Esophagus squamous epithelium (tissue), 5 donors: Measurements from ENCODE around the gene HS1BP3. TPM values are rescaled to one million over a fixed set of nuclear protein-coding genes. Genes with fewer than 3 reads are reported as not detected.

ENCODE experiments used
- DNase-seq: peaks from one replicate; lab custom pipeline; 2025; lab: John Stamatoyannopoulos, UW
- H3K27ac ChIP-seq, 4 donors: fragments of 200-600 bp; sonication (generic); one replicate each; pipeline ENCODE4 v1.5.1; 2016 to 2019; ENCODE audit warnings: mild to moderate bottlenecking in 1 of 4
- H3K27me3 ChIP-seq, 4 donors: fragments of 200-600 bp; sonication (generic); 1 replicate in 3 of 4; 2 replicates in 1 of 4; pipeline versions ENCODE4 v1.5.1 to v1.6.0; 2017 to 2021; ENCODE audit warnings: antibody characterized with exemption in 1 of 4
- H3K36me3 ChIP-seq, 3 donors: fragments of 200-600 bp; sonication (generic); one replicate each; pipeline ENCODE4 v1.5.1; 2016 to 2019
- H3K4me1 ChIP-seq, 3 donors: fragments of 200-600 bp; sonication (generic); one replicate each; pipeline ENCODE4 v1.5.1; 2017 to 2019
- H3K4me3 ChIP-seq, 4 donors: fragments of 200-600 bp; sonication (generic); 1 replicate in 3 of 4; 2 replicates in 1 of 4; pipeline ENCODE4 v1.5.1; 2016 to 2019; ENCODE audit warnings: mild to moderate bottlenecking in 2 of 4, moderate library complexity in 1 of 4
- H3K9me3 ChIP-seq, 3 donors: fragments of 200-600 bp; sonication (generic); one replicate each; pipeline ENCODE4 v1.5.1; 2016 to 2019
- POLR2A ChIP-seq, 4 donors: fragments of 450-650 bp; IDR thresholded peaks; one replicate each; pipeline ENCODE4 v1.6.1; 2017; ENCODE audit warnings: antibody characterized with exemption in 4 of 4, mild to moderate bottlenecking in 4 of 4, moderate library complexity in 3 of 4
- WGBS, 2 donors: methylation state at CpG; one replicate each; pipeline ENCODE4 v1.1.5; 2018; 5-methylcytosine and 5-hydroxymethylcytosine counted together
- intact Hi-C: fragments of 100-400 bp; cut with DNase I; formaldehyde crosslinking; loops from one replicate; pipeline ENCODE4 v1.15.0; 2022
- total RNA-seq, 4 donors: library from RNA; depleted of rRNA; stranded (reverse); fragments of >200 nt; gene quantifications; one replicate each; pipeline ENCODE4 v1.1.0, GENCODE V29; 2016
- TF ChIP-seq, protein P1 (sequence below), 6 experiments: fragments of 450-650 bp in 4 of 6; fragments of 200-600 bp in 2 of 6; sonication (generic) in 2 of 6; IDR thresholded peaks; one replicate each; pipeline ENCODE4 v1.5.1; 2016 to 2019; ENCODE audit warnings: antibody characterized with exemption in 6 of 6, mild to moderate bottlenecking in 4 of 6, moderate library complexity in 4 of 6
- donor health status: DM: yes; HTN: yes; CAD: no.

Gene HS1BP3
- total RNA-seq, 4 donors from 2014 or later: 7.9 to 22.1 (median 16.9) TPM

GRCh38 chr2:20604401-20604911 lies 46.4 kb downstream of the HS1BP3 start:
- Histone ChIP-seq H3K27ac (peak overlapping the region; percentile 5 to 81 (median 68)), H3K36me3 (no peaks in the 10 kb centered on the region), H3K4me1 (peaks cover 12 to 48% (median 28%) of the 10 kb centered on the region in 3 donors), H3K9me3 (no peaks in the 10 kb centered on the region), H3K4me3 (no peak overlapping the region), H3K27me3 (no peaks in the 10 kb centered on the region)
- 27 to 41% methylated on average over 3 to 7 of the region's 7 CpGs for WGBS, 2 donors
- intact Hi-C loops: no loop called here
- DNase-seq: no peak
- TF ChIP-seq POLR2A (IDR thresholded peaks at IDR 0.05): no peak
- TF ChIP-seq, protein P1, sequence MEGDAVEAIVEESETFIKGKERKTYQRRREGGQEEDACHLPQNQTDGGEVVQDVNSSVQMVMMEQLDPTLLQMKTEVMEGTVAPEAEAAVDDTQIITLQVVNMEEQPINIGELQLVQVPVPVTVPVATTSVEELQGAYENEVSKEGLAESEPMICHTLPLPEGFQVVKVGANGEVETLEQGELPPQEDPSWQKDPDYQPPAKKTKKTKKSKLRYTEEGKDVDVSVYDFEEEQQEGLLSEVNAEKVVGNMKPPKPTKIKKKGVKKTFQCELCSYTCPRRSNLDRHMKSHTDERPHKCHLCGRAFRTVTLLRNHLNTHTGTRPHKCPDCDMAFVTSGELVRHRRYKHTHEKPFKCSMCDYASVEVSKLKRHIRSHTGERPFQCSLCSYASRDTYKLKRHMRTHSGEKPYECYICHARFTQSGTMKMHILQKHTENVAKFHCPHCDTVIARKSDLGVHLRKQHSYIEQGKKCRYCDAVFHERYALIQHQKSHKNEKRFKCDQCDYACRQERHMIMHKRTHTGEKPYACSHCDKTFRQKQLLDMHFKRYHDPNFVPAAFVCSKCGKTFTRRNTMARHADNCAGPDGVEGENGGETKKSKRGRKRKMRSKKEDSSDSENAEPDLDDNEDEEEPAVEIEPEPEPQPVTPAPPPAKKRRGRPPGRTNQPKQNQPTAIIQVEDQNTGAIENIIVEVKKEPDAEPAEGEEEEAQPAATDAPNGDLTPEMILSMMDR (IDR thresholded peaks at IDR 0.05): no peak

DNA sequence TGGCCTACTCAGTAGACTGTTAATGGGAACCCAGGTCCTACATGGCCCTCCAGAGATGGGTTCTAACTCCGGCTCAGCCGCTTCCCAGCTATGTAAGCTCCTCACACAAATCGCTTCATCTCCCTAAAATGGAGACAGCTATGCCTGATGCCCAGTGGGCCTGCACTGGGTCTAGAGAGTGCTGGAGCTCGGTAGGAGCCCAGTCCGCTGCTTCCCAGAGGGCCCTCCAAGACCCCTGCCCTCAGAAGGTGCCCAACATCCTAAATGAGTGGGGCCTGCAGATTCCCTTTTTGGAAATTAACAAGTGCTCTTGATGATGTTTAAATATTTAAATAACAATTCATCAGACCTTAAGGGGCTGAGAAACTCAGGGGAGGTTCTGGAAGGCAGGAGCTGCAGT lies 47.1 kb downstream of the HS1BP3 start:
- intact Hi-C loops: no loop called here
- H3K4me1 ChIP-seq: peaks cover 10 to 48% (median 22%) of the 10 kb centered on the region in 3 donors
- no peaks in the 10 kb centered on the region for H3K9me3 ChIP-seq
- no peaks in the 10 kb centered on the region for H3K27me3 ChIP-seq
- no peak for DNase-seq
- no peaks in the 10 kb centered on the region for H3K36me3 ChIP-seq
- 92 to 94% methylated on average over 2 to 5 of the region's 5 CpGs for WGBS, 2 donors
- no peak overlapping the region for H3K4me3 ChIP-seq
- peak overlapping the region in 2 of 4 donors; percentile 67 to 81 for H3K27ac ChIP-seq
- TF ChIP-seq, protein P1 (IDR thresholded peaks at IDR 0.05): no peak
- no peak for TF ChIP-seq POLR2A (IDR thresholded peaks at IDR 0.05)

DNA sequence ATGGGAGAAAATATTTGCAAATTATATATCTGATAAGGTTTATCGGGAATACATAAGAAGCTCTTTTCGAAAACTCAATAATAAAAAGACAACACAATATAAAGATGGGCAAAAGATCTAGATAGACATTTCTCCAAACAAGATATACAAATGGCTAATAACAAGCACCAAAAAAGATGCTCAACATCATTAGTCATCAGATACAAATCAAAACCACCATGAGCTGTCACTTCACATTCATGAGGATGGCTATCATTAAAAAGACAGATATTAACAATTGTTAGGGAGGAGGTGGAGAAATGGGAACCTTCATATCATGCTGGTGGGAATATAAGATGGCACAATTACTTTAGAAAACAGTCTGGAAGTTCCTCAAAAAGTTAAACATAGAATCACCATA lies 48.1 kb downstream of the HS1BP3 start:
- H3K4me3 ChIP-seq: no peak overlapping the region
- TF ChIP-seq POLR2A (IDR thresholded peaks at IDR 0.05): no peak
- TF ChIP-seq, protein P1 (IDR thresholded peaks at IDR 0.05): no peak
- H3K27me3 ChIP-seq: no peaks in the 10 kb centered on the region
- H3K4me1 ChIP-seq: peaks cover 11 to 50% (median 22%) of the 10 kb centered on the region in 3 donors
- H3K27ac ChIP-seq: no peak overlapping the region
- no peaks in the 10 kb centered on the region for H3K9me3 ChIP-seq
- no peak for DNase-seq
- H3K36me3 ChIP-seq: no peaks in the 10 kb centered on the region
- intact Hi-C loops: no loop called here
- 81 to 100% methylated on average over 2 of the region's 2 CpGs for WGBS, 2 donors

- H3K9me3 ChIP-seq: no peaks in the 10 kb centered on the region
- H3K27ac ChIP-seq: peak overlapping the region in 1 of 4 donors; percentile 59
- H3K4me3 ChIP-seq: no peak overlapping the region
- no peaks in the 10 kb centered on the region for H3K27me3 ChIP-seq
- DNase-seq: no peak
- intact Hi-C loops: no loop called here
- no peaks in the 10 kb centered on the region for H3K36me3 ChIP-seq
- 59% methylated on average over 1 of the region's 1 CpG for WGBS, 2 donors
- TF ChIP-seq, protein P1 (IDR thresholded peaks at IDR 0.05): peak in 3 of 6 experiments; percentile 33 to 50 (median 44)
- TF ChIP-seq POLR2A (IDR thresholded peaks at IDR 0.05): no peak
- H3K4me1 ChIP-seq: peaks cover 24 to 64% (median 40%) of the 10 kb centered on the region in 3 donors
Observed at GRCh38 chr2:20600756-20601325, 50.1 kb downstream of the HS1BP3 start.

DNA sequence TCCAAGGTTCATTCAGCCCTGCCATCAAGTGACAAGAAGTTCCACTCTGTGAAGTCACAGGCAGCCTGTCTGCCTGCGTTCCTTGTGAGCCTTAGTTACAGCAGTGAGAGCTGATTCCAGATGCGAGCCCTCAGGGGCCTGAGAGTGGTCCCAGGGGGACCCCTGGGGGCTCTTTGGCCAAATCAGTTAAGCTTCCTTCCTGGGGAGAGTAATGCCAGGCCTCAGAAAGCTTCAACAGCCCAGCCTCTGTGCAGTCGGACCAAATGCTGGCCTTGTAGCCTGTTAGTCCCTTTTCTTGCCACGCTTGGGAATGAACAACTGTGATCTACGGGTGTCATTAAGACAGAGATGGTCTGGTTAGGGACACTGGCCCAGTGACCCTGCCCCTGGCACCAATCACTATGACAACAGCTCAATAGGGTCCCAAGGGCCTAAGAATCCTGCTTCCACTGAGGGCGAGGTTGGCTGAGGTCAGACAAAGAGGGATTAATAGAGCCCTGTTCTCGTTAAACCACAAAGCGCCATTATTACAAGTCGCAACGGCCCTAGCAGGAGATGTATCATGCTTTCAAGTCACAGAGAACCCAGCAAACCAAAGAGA lies 50.9 kb downstream of the HS1BP3 start:
- TF ChIP-seq, protein P1 (IDR thresholded peaks at IDR 0.05): no peak
- no peak for TF ChIP-seq POLR2A (IDR thresholded peaks at IDR 0.05)
- Histone ChIP-seq H3K4me3 (no peak overlapping the region), H3K9me3 (no peaks in the 10 kb centered on the region), H3K27ac (peak overlapping the region in 3 of 4 donors; percentile 19 to 74 (median 59)), H3K27me3 (no peaks in the 10 kb centered on the region), H3K36me3 (no peaks in the 10 kb centered on the region), H3K4me1 (peaks cover 26 to 64% (median 43%) of the 10 kb centered on the region in 3 donors)
- WGBS, 2 donors: 84 to 92% methylated on average over 10 of the region's 10 CpGs
- DNase-seq: no peak
- intact Hi-C loops: no loop called here
